BJ (cell line): Measurements from ENCODE around the gene USP38. TPM values are rescaled to one million over a fixed set of nuclear protein-coding genes. Genes with fewer than 3 reads are reported as not detected.
"Not testable (repeated sequence)": the region's sequence is repeated elsewhere in the genome, so short reads cannot be mapped to it uniquely, and the experiment has no call there.

Experiments
- CTCF ChIA-PET: fragments of 350-600 bp; formaldehyde crosslinking; extraction: SDS; loops from one replicate; lab custom pipeline; 2021; ENCODE audit warnings: antibody characterized with exemption, inconsistent platforms; lab: Yijun Ruan, JAX
- POLR2A ChIA-PET: fragments of 300-600 bp; sonication (Branson Sonifier 250); formaldehyde crosslinking; extraction: SDS; loops from one replicate; lab custom pipeline; 2021; ENCODE audit warnings: antibody characterized with exemption; lab: Charles Lee
- DNase-seq: peaks from one replicate; pipeline ENCODE4 v3.0.0-alpha.2; 2011; ENCODE audit warnings: low read depth
- H3K27me3 ChIP-seq: 2 replicates; pipeline ENCODE4 v1.6.0; 2011; ENCODE audit warnings: low read length; ENCODE audit not compliant: control insufficient read depth, insufficient read depth
- H3K36me3 ChIP-seq: 2 replicates; pipeline ENCODE4 v1.5.1; 2011; ENCODE audit warnings: low read length; ENCODE audit not compliant: control insufficient read depth, insufficient read depth
- H3K4me3 ChIP-seq: 2 replicates; pipeline ENCODE4 v1.5.1; 2011; ENCODE audit warnings: low read depth, mild to moderate bottlenecking, control low read depth, low read length
- CTCF ChIP-seq: IDR thresholded peaks from 2 replicates; pipeline ENCODE4 v1.5.1; 2011; ENCODE audit warnings: low read depth, mild to moderate bottlenecking, control low read depth, inconsistent platforms, low read length, moderate library complexity; ENCODE audit not compliant: insufficient read depth
- polyA plus RNA-seq: library from polyadenylated mRNA; depleted of rRNA; stranded (reverse); fragments of >200 nt; gene quantifications from 2 replicates; pipeline ENCODE4 v1.2.3, GENCODE V29; 2011

USP38 gene
- polyA plus RNA-seq, 1 experiment, result 10.8 TPM

GRCh38 chr4:143230683-143231082 lies 46.0 kb downstream of the USP38 start:
- POLR2A ChIA-PET, result no interaction called here
- Histone ChIP-seq H3K4me3 (no peak overlapping the region), H3K36me3 (no peaks in the 10 kb centered on the region), H3K27me3 (no peaks in the 10 kb centered on the region)
- no peak for DNase-seq
- CTCF ChIA-PET, result no interaction called here
- no peak for TF ChIP-seq CTCF

GRCh38 chr4:143232277-143232676 lies 47.6 kb downstream of the USP38 start:
- TF ChIP-seq CTCF, result no peak
- Histone ChIP-seq H3K27me3 (no peaks in the 10 kb centered on the region), H3K4me3 (no peak overlapping the region), H3K36me3 (no peaks in the 10 kb centered on the region)
- CTCF ChIA-PET, result interaction anchor here (0.8 kb wide), 1 partner anchor 10 kb away, joined by 3 read pairs; no protein-coding TSS in a partner anchor
- no peak for DNase-seq
- POLR2A ChIA-PET, result no interaction called here

- DNase-seq, result no peak
- no peaks in the 10 kb centered on the region for H3K36me3 ChIP-seq
- no peaks in the 10 kb centered on the region for H3K27me3 ChIP-seq
- H3K4me3 ChIP-seq, result no peak overlapping the region
- ChIA-PET CTCF (no interaction called here), POLR2A (no interaction called here)
- no peak for TF ChIP-seq CTCF
Measured at GRCh38 chr4:143234153-143234552, 49.4 kb downstream of the USP38 start.

GRCh38 chr4:143237195-143237594 lies 52.5 kb downstream of the USP38 start:
- H3K27me3 ChIP-seq, POLR2A ChIA-PET, H3K36me3 ChIP-seq, CTCF ChIA-PET, DNase-seq, H3K4me3 ChIP-seq: not testable (repeated sequence)

GRCh38 chr4:143240939-143241679 lies 56.4 kb downstream of the USP38 start:
- ChIA-PET POLR2A (no interaction called here), CTCF (interaction anchor here (1.0 to 1.4 kb wide), 2 partner anchors 10 to 21 kb away, joined by 3 read pairs; no protein-coding TSS in a partner anchor)
- no peak for TF ChIP-seq CTCF
- no peak overlapping the region for H3K4me3 ChIP-seq
- H3K36me3 ChIP-seq, result no peaks in the 10 kb centered on the region
- H3K27me3 ChIP-seq, result no peaks in the 10 kb centered on the region
- no peak for DNase-seq

GRCh38 chr4:143241892-143242291 lies 57.2 kb downstream of the USP38 start:
- H3K4me3 ChIP-seq, result no peak overlapping the region
- no peak for TF ChIP-seq CTCF
- POLR2A ChIA-PET, result no interaction called here
- H3K36me3 ChIP-seq, result no peaks in the 10 kb centered on the region
- H3K27me3 ChIP-seq, result no peaks in the 10 kb centered on the region
- CTCF ChIA-PET, result interaction anchor here (1.4 kb wide), 1 partner anchor 20 kb away, joined by 3 read pairs; no protein-coding TSS in a partner anchor
- no peak for DNase-seq
